Endothelial cell of umbilical vein (primary cell): ENCODE measurements around the gene PYROXD2. TPM values are rescaled to one million over a fixed set of nuclear protein-coding genes. Genes with fewer than 3 reads are reported as not detected.

Source experiments
- BruUV-seq: library from RNA; stranded (reverse); fragments of 400-500 nt; replicated peaks from 2 replicates; lab custom pipeline; 2021; lab: Mats Ljungman, UMichigan
- CTCF ChIA-PET: fragments of 300-600, 350-600 bp; sonication (Branson Sonifier 250); formaldehyde crosslinking; loops from one replicate; lab custom pipeline; 2021; ENCODE audit warnings: antibody characterized with exemption, inconsistent platforms; lab: Charles Lee
- POLR2A ChIA-PET: fragments of 300-600, 350-600 bp; sonication (Branson Sonifier 250); formaldehyde crosslinking; loops from one replicate; lab custom pipeline; 2021; ENCODE audit warnings: antibody characterized with exemption, inconsistent platforms; lab: Charles Lee
- DNase-seq: peaks from one replicate; pipeline ENCODE4 v3.0.0-alpha.2; 2011; ENCODE audit warnings: low read depth, low spot score
- FAIRE-seq: peaks from 2 replicates; lab custom pipeline; 2011; peaks lifted over from hg19 to GRCh38; lab: Jason Lieb, UNC
- H2AFZ ChIP-seq: 2 replicates; pipeline ENCODE4 v1.6.0; 2012; ENCODE audit warnings: low read depth, low read length, control low read depth, inconsistent platforms
- H3K27ac ChIP-seq: 2 replicates; pipeline ENCODE4 v1.5.1; 2011; ENCODE audit warnings: low read depth, mild to moderate bottlenecking, control low read depth, low read length, moderate library complexity; ENCODE audit not compliant: insufficient read depth
- H3K27me3 ChIP-seq, 2 experiments: 2 replicates each; pipeline versions ENCODE4 v1.6.0 to v1.6.1; 2011; ENCODE audit warnings: low read length in 2 of 2, mixed read lengths in 1 of 2; ENCODE audit not compliant: control insufficient read depth in 2 of 2, insufficient read depth in 2 of 2
- H3K36me3 ChIP-seq, 2 experiments: 2 replicates in 1 of 2; 3 replicates in 1 of 2; pipeline ENCODE4 v1.5.1; 2011; ENCODE audit warnings: low read length in 2 of 2, mild to moderate bottlenecking in 1 of 2, moderate library complexity in 1 of 2; ENCODE audit not compliant: control insufficient read depth in 2 of 2, insufficient read depth in 2 of 2; ENCODE audit errors: extremely low read depth in 1 of 2
- H3K4me1 ChIP-seq: 3 replicates; pipeline ENCODE4 v1.5.1; 2011; ENCODE audit warnings: mild to moderate bottlenecking, low read length; ENCODE audit not compliant: control insufficient read depth, insufficient read depth; ENCODE audit errors: extremely low read depth
- H3K4me2 ChIP-seq: 2 replicates; pipeline ENCODE4 v1.6.1; 2011; ENCODE audit warnings: low read length, control low read depth, mixed read lengths; ENCODE audit not compliant: insufficient read depth
- H3K4me3 ChIP-seq, 3 experiments: fragments of 200-600 bp in 1 of 3; sonication (generic), shearing (Covaris generic) in 1 of 3; replicated peaks in 1 of 3; 2 replicates each; pipeline ENCODE4 v1.5.1; 2011 to 2016; ENCODE audit warnings: control low read depth in 3 of 3, low read length in 3 of 3, mild to moderate bottlenecking in 2 of 3, inconsistent platforms in 1 of 3, low read depth in 1 of 3, moderate library complexity in 1 of 3; ENCODE audit not compliant: insufficient read depth in 1 of 3
- H3K79me2 ChIP-seq: 2 replicates; pipeline ENCODE4 v1.6.0; 2012; ENCODE audit warnings: low read length, inconsistent platforms; ENCODE audit not compliant: control insufficient read depth, insufficient read depth
- H3K9ac ChIP-seq: replicated peaks from 2 replicates; pipeline ENCODE3; 2011; ENCODE audit warnings: low read length, control low read depth; ENCODE audit not compliant: insufficient read depth; ENCODE audit errors: extremely low read depth
- H3K9me1 ChIP-seq: replicated peaks from 3 replicates; pipeline ENCODE4 v1.6.0; 2011; ENCODE audit warnings: mild to moderate bottlenecking, low read length; ENCODE audit not compliant: control insufficient read depth, insufficient read depth; ENCODE audit errors: extremely low read depth
- H3K9me3 ChIP-seq: replicated peaks from 2 replicates; pipeline ENCODE4 v1.5.1; 2012; ENCODE audit warnings: low read length, inconsistent platforms; ENCODE audit not compliant: control insufficient read depth, insufficient read depth
- H4K20me1 ChIP-seq: replicated peaks from 2 replicates; pipeline ENCODE3; 2011; ENCODE audit warnings: mild to moderate bottlenecking, low read length; ENCODE audit not compliant: control insufficient read depth, insufficient read depth; ENCODE audit errors: extremely low read depth
- CTCF ChIP-seq, 2 donors: IDR thresholded peaks; 1 replicate in 1 of 2; 2 replicates in 1 of 2; pipeline ENCODE4 v1.5.1; 2011; ENCODE audit warnings: low read length in 2 of 2, mild to moderate bottlenecking in 2 of 2, moderate library complexity in 2 of 2, control low read depth in 1 of 2, inconsistent platforms in 1 of 2, low read depth in 1 of 2; ENCODE audit not compliant: insufficient read depth in 1 of 2; ENCODE audit errors: extremely low read depth in 1 of 2
- EZH2 ChIP-seq: IDR thresholded peaks from 2 replicates; pipeline ENCODE4 v1.6.1; 2012; ENCODE audit warnings: borderline replicate concordance, low read depth, mild to moderate bottlenecking, moderate library complexity, low read length, inconsistent platforms; ENCODE audit not compliant: severe bottlenecking
- FOS ChIP-seq: IDR thresholded peaks from 2 replicates; pipeline ENCODE4 v1.6.1; 2011; ENCODE audit warnings: mild to moderate bottlenecking, low read length, moderate library complexity, borderline replicate concordance; ENCODE audit not compliant: insufficient read depth
- GATA2 ChIP-seq: IDR thresholded peaks from 2 replicates; pipeline ENCODE4 v1.7.0; 2011; ENCODE audit warnings: low read depth, mild to moderate bottlenecking, moderate library complexity, mixed read lengths, low read length; ENCODE audit not compliant: insufficient read length, insufficient read depth
- MAX ChIP-seq: IDR thresholded peaks from 2 replicates; pipeline ENCODE4 v1.6.1; 2011; ENCODE audit not compliant: insufficient read depth, insufficient read length
- MYC ChIP-seq: IDR thresholded peaks from one replicate; pipeline ENCODE4 v1.6.1; 2011; ENCODE audit warnings: mild to moderate bottlenecking, low read depth, low read length
- POLR2A ChIP-seq: IDR thresholded peaks from 2 replicates; pipeline ENCODE4 v1.6.1; 2012; ENCODE audit warnings: low read depth, mild to moderate bottlenecking, control low read depth, low read length
- POLR2AphosphoS5 ChIP-seq: IDR thresholded peaks from 2 replicates; pipeline ENCODE4 v1.6.1; 2012; ENCODE audit warnings: low read depth, mild to moderate bottlenecking, control low read depth, low read length, moderate library complexity; ENCODE audit not compliant: insufficient read depth
- dilution Hi-C: fragments of 300-500 bp; cut with MboI; formaldehyde crosslinking; loops from one replicate; pipeline ENCODE4 v1.15.0; 2019; ENCODE audit warnings: low sequenced_read_pairs; ENCODE audit not compliant: extremely low pct_ligation_motif_present
- intact Hi-C: fragments of 100-400 bp; cut with micrococcal nuclease; formaldehyde crosslinking; loops from one replicate; pipeline ENCODE4 v1.10.0; 2022
- polyA plus RNA-seq, 4 experiments: library from polyadenylated mRNA; depleted of rRNA in 3 of 4; stranded (reverse) in 3 of 4; unstranded in 1 of 4; fragments of >200 nt; gene quantifications; 2 replicates each; pipeline versions ENCODE4 v1.2.1 to v1.2.3, GENCODE V29; 2011 to 2012; ENCODE audit warnings: missing spikeins in 1 of 4
- total RNA-seq: library from RNA; stranded (reverse); gene quantifications from 2 replicates; pipeline ENCODE4 v1.2.3, GENCODE V29; 2021

Gene PYROXD2
- total and polyA plus RNA-seq, 2 donors (not counting 3 experiments of a cell fraction or from before 2014, with no cell fraction given): 7.0 to 13.7 TPM

GRCh38 chr10:98361131-98362025 is 53.6 kb downstream of the PYROXD2 start:
- DNase-seq (peak; percentile 57), FAIRE-seq (no peak)
- no peaks in the 10 kb centered on the region for H3K79me2 ChIP-seq
- no peaks in the 10 kb centered on the region for H3K4me1 ChIP-seq
- no TSS peak for BruUV-seq
- POLR2A ChIA-PET: no interaction called here
- H4K20me1 ChIP-seq: no peaks in the 10 kb centered on the region
- no peak overlapping the region for H3K4me2 ChIP-seq
- H2AFZ ChIP-seq: no peak overlapping the region
- no peak overlapping the region for H3K9ac ChIP-seq
- TF ChIP-seq MAX (no peak), POLR2AphosphoS5 (no peak), FOS (no peak), POLR2A (no peak), CTCF (IDR thresholded peaks at IDR 0.05; ENCODE audit: extremely low read depth in 1 of 2, insufficient read depth in 1 of 2, low read depth in 1 of 2, low read length in 2 of 2) (no peak), MYC (no peak), EZH2 (no peak), GATA2 (no peak)
- intact Hi-C loops: no loop called here
- peaks cover 3 to 14% of the 10 kb centered on the region in 2 experiments for H3K27me3 ChIP-seq
- no peak overlapping the region for H3K27ac ChIP-seq
- no peak overlapping the region for H3K4me3 ChIP-seq
- no peaks in the 10 kb centered on the region for H3K9me1 ChIP-seq
- dilution Hi-C loops: no loop called here
- CTCF ChIA-PET: interaction anchor here (0.9 to 1.4 kb wide), 5 partner anchors 16 to 492 kb away, joined by 3 to 4 read pairs (median 3); no protein-coding TSS in a partner anchor
- H3K36me3 ChIP-seq: no peaks in the 10 kb centered on the region
- H3K9me3 ChIP-seq: no peaks in the 10 kb centered on the region
